UCSD-AML1 (cell line): ENCODE data around the gene ATP8B3.

ENCODE experiments used
- DNase-seq: peaks from one replicate; lab custom pipeline; 2025; ENCODE audit not compliant: unreplicated experiment; lab: John Stamatoyannopoulos, UW

Gene ATP8B3

DNA sequence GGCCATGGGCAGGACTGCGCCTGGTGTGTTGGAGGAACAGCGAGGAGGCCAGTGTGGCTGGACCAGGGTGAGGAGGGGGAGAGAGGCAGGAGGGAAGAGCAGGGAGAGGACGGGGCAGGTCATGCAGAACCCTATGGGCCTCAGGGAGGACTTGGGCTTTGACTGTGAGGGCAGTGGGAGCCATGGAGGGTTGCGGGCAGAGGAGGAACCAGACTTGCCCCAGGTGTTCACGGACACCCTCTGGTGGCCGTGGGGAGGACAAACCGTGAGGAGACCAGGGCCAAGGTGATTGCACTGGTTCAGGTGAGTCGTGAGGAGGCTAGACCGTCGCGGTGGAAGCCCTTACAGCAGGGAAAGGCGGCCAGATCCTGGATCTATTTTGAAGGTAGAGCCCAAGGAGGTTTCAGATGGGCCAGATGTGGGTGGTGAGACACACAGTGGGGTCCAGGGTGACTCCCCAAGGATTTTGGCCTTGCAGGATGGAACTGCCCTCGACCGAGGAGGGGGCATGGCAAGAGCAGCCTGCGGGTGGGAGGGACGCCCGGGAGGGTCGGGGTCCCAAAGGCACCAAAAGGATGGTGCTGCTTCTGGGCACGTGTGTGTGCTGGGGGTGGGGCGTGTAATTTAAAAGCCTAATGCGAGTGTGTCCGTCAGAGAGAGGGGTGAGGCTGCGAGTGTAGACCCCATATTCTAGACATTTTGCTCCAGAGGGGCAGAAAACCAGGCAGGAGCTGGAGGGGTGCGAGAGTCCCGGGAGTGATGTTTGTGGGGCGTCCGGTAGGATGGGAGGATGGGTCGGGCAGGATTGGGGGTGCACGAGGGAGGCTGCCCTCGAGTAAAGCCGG lies 39.0 kb upstream of the ATP8B3 start:
- no peak for DNase-seq

GRCh38 chr19:1849886-1850398 lies 37.9 kb upstream of the ATP8B3 start:
- no peak for DNase-seq

DNA sequence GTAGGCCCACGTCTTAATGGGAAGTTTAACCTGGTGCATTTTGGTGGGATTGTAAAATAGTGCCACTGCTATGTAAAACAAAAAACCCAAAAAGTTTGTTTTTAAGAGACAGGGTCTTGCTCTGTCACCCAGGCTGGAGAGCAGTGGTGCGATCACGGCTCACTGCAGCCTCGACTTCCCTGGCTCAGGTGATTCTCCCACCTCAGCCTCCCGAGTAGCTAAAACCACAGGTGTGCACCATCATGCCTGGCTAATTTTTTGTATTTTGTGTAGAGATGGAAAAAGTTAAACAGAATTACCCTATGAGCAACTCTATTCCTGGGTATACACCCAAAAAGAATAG lies 37.0 kb upstream of the ATP8B3 start:
- DNase-seq = no peak

DNA sequence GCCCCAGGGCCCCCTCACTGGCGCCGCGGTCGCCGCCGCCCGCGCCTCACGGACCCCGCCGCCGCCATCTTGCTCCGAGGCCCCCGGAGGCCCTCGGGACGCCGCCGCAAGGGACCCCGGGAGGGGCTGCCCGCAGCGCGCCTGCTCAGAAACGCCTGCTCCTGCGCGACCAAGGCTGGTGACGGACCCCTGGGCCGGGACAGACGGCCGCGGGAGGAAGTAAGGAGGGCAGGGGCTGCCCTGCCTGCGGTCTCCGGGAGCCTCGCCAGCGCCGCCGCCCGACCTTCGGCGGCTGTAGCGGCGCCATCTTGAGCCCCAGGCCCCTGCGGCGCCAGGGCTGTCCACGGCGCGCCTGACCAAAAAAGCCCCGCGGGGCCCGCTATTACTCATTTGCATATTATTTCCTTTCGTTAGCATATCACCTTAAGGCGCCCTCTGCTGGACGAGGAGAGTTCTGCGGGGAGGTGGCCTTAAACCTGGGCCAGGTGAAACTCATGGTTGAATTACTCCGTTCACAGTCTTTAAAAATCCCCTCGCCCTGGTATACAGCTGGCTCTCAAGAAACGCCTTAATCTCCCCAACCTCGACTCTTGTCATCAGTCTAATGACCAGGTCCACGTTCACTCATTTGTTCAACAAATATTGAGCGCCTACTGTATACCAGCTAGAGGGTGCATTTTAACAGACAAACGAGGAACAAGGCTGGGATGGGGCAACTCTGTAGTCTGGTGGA lies 36.5 kb upstream of the ATP8B3 start, which contains the start of gene REXO1:
Gene REXO1 (minus strand): TSS at position 85 of the 733 bp plus-strand sequence. CDS start 125 bp downstream, outside the sequence.
- peak; percentile 96 for DNase-seq

- DNase-seq = peak; percentile 50
Observed at GRCh38 chr19:1847684-1848398, 35.8 kb upstream of the ATP8B3 start.

DNA sequence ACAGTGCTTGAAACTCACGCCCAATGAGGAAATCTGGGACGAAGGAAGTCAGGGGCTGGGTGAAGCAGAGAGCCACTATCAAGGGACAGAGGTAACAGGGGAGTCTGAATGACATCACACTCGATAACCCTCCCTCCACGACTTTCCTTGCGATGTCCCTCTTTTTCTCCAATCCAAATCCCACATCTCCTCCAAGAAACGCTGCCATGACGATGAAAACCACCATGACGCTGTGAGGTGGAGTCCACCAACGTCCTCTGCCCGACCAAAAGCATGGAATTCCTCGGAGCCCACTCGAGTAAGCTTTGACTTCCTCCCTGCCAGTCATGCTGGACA lies 35.2 kb upstream of the ATP8B3 start:
- no peak for DNase-seq

- no peak for DNase-seq
Observed at GRCh38 chr19:1846517-1847204, 34.6 kb upstream of the ATP8B3 start.

DNA sequence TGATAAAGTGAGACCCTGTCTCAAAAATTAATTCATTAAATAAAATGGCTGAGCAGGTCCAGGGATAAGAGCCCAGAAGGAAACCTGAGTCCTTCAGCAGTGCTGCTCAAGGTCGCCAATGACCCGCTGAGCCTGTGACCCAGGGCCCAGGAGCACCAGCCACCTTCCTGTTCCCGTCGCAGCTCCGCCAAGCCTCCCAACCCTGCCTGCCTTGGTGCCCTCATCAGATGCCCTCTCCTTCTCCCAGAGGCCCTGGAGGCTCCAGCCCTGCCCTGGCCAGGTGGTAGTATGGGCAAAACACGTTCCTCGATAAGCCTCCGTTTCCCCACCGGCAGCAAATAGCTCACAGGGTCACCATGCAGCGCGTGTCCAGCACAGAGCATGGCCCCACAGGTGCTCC lies 33.6 kb upstream of the ATP8B3 start:
- no peak for DNase-seq

GRCh38 chr19:1845125-1845515 lies 33.0 kb upstream of the ATP8B3 start:
- DNase-seq = no peak

GRCh38 chr19:1844513-1845124 lies 32.5 kb upstream of the ATP8B3 start:
- DNase-seq = no peak

- no peak for DNase-seq
Observed at GRCh38 chr19:1843646-1844394, 31.7 kb upstream of the ATP8B3 start.

DNA sequence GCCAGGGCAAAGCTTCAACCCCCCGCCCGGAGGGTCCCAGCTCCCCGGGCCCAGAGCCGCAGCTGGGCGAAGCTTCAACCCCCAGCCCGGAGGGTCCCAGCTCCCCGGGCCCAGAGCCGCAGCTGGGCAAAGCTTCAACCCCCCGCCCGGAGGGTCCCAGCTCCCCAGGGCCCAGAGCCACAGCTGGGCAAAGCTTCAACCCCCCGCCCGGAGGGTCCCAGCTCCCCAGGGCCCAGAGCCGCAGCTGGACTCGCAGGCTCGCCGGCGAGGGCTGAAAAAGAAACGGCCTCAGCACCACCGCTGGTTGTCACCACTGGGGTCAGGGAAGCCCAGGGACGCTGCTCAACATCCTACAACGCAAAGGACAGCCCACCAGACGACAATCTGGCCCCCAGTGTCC lies 31.0 kb upstream of the ATP8B3 start:
- no peak for DNase-seq

DNA sequence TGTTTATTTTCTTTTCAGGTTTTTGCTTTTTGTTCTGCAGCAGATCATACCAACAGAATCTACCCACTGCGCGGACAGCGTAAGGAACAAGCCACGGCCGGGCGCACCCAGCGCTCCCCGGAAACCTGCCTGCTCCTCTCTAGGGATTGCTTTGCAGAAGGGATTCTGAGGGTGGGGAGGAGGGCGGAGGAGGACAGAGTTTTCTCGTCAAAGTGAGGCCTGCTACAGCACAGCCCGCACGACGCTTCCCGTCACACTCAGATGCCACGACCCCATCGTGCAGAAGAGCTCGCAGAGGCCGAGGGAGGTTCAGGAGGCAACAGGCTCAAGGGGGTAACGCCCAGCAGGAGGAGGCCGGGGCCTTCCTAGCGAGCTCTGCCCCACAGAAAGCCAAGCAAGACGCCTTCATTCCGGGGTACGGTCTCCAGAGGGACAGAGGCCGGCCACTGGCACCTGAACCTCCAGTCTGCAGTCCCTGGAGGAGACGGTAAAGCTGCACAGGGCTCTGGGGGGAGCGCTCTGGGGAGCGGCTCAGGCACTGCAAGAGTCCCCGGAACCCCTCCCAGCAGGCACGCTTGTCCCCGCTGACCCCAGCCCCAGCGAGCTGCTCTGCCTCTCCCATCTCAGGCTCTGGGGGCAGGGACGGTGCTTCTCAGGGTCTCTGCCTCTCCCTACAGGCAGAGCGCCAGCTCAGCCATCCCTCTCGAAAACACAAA lies 29.3 kb upstream of the ATP8B3 start:
- peak; percentile 47 for DNase-seq

DNA sequence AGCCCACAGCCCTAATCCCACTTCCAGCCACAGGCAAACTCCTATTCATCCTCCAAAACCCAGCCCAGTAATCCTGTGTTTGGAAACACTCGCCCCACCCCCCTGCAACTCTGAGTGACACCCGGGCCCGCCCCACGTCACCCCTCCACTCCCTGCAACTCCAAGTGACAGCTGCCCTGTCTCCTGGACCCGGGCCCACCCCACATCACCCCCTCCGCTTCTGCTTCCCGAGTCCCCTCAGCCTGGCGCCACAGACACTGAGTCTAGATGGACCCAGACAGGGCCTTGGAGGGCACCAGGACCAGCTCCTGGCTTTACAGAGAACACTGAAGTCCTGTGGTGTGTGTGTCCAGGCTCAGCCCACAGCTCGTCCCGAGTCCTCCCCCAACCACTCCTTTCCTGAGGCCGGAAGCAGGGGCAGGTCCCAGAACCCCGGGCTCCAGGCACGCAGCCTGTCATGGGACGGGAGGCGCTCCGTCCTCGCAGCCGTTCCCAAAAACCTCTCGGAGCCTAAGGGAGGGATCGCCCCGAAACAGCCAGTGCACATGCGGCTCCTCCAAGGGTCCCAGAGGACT lies 28.6 kb upstream of the ATP8B3 start:
- peak; percentile 70 for DNase-seq

GRCh38 chr19:1839658-1840540 lies 27.8 kb upstream of the ATP8B3 start:
- peak; percentile 57 for DNase-seq

- DNase-seq = peak; percentile 53
Observed at GRCh38 chr19:1837625-1838105, 25.6 kb upstream of the ATP8B3 start.

DNA sequence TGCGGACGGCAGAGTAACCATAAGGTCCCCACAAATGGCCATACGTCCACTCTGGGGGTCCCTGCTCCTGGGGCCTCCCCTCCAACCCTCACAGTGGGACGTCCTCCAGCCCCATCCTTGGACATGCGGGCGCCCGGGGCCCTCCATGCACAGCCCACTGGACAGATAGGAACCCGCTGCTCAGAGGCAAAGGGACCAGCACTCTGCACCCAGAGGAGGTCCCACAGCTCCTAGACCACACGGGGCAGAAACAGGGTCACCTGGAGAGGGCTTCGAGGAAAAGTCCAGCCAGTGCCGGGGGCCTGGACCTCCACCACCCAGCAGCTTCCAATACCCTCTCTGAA lies 25.1 kb upstream of the ATP8B3 start:
- no peak for DNase-seq
